NCI-H69 (cell line): ENCODE data around the gene SPCS3.
A peak's percentile ranks its signal among the peaks of the same experiment; 100 is the strongest.
"Not testable (repeated sequence)": the region's sequence is repeated elsewhere in the genome, so short reads cannot be mapped to it uniquely, and the experiment has no call there.

Experiments used
- DNase-seq: peaks from one replicate; lab custom pipeline; 2025; lab: John Stamatoyannopoulos, UW

The SPCS3 gene

GRCh38 chr4:176346836-176347235, 27.1 kb downstream of the SPCS3 start:
- DNase-seq = not testable (repeated sequence)

DNA sequence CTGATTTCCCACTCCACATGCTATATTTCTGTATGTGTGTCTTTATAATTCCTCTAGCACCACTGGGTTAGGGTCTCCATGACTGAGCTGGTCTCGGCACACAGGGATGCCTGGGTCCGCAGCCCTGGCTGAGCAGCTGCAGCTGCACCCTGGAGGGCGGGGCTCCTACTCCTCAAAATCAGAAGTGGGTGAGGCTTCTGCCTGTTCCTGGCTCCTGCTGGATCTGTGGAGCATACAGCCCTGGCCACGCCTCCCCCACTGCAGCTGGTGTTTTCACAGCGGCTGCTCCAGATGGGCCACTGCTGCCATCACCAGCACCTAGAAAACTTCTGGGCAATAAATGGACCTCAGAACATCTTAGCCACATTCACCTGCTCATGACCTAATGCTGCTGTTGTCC, 30.9 kb downstream of the SPCS3 start:
- no peak for DNase-seq

GRCh38 chr4:176354884-176355283, 35.1 kb downstream of the SPCS3 start:
- DNase-seq = no peak

DNA sequence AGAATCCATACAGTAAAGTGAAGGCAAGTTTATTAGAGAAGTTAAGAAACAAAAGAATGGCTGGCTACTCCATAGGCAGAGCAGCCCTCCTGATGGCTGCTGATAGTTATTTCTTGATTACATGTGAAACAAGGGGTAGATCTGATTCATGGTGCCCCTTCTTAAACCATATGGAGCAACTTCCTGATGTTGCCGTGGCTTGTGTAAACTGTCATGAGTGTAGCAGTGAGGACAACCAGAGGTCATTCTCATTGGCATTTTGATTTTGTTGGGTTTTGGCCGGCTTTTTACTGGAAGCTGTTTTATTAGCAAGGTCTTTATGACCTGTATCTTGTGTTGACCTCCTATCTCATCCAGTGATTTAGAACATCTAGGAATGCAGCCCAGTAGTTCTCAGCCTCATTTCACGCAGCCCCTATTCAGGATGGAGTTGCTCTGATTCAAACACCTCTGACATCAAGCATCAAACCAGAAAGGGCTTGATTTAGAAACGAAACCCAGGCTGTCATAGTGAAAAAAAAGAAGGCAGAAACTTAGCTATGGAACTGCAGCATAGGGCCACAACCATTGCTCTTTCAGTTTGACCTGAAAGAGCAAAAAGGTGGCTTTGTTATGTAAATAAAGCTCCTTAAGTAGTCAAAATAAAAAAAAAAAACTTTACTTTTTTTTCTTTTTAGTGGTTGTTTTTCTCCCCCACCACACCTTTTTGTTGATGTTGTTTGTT, 37.8 kb downstream of the SPCS3 start:
- no peak for DNase-seq

DNA sequence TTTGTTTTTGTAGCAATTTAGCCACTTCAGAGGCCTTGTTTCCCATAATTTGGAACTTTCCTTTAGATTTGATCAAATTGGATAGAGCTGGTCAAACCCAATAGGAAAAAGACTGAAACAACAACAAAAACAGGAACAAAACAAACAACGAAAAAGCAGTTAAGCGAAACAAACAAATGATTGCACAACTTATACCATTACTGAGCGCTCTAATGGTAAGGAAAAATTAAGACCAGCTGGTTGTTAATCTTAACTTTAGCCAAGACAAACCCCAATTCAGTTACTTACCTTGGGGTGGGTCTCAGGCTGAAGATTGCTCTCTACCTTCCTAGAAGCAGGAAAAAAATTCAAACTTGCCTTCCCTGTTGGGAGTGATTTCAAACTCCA, 38.3 kb downstream of the SPCS3 start:
- DNase-seq = no peak

DNA sequence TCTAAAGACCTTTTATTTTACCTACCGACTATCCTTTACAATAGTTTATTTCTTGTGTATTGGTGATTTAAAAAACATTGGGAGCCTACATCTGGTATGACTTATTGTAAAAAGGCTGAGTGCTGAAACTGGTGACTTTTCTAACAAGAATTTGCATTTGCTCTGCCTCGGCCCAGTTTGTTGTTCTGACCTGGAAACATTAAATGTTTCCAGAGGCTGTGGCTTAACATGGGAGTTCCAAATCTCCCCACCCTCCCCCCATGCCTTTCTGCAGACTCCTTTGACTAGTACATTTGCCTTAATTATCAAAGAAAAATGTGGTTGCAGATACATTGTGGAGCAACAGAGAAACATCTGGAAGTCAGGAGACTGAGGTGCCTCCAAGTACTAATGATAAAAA, 39.8 kb downstream of the SPCS3 start:
- no peak for DNase-seq

DNA sequence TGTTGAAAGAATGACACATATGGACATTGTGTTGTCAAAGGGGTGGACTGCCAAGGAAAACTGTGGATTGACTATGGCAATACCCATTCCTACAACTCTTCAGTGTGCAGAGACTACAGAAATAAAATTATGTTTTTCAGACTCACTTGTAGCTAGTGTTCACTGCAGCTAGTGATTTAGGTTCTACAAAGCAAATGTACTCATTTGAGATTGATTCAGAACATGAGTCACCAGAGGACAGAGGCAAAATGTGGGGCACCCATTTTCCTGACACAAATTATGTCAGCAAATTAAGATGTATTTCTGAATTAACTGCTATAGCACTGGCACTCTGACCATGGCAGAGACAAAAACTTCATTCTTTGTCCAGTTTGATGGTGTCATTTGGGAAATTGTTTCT, 40.7 kb downstream of the SPCS3 start:
- DNase-seq = no peak

DNA sequence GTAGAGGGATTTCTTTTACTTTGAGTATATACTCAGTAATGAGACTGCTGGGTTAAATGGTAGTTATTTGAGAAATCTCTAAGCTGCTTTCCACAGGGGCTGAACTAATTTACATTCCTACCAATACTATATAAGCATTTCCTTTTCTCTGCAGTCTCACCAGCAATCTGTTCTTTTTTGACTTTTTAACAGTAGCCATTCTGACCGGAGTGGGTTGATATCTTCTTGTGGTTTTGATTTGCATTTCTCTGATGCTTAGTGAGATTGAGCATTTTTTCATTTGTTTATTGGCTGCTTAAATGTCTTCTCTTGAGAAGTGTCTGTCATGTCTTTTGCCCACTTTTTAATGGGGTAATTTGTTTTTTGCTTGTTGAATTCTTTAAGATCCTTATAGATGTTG, 43.3 kb downstream of the SPCS3 start:
- DNase-seq = no peak

GRCh38 chr4:176367771-176368465, 48.2 kb downstream of the SPCS3 start:
- DNase-seq = no peak

DNA sequence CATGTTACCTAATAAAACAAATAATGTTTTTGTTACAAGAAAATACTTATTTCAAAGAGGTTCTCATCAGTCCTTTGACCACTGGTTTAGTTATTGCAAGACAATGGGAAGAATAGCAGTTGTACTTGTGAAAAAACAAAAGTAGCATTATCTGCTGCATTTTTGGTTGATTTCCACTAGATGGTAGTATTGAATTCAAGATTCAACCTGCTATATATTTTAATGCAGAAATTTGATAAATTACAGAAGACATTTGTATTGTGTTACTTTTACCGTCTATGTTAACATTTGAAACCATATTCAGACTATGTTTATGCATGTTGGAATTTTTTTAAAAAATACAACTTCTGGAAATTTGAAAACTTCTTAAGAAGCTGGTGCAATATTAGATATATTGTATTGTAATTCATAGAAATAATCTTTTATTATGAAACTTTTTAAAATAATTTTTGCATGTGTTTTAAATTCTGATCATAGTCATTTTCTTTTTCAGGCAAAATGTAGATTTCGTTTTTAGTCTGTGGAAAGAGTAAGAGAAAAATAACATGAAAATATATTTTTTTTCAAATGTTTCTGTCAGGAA, 56.4 kb downstream of the SPCS3 start:
- peak; percentile 35 for DNase-seq

DNA sequence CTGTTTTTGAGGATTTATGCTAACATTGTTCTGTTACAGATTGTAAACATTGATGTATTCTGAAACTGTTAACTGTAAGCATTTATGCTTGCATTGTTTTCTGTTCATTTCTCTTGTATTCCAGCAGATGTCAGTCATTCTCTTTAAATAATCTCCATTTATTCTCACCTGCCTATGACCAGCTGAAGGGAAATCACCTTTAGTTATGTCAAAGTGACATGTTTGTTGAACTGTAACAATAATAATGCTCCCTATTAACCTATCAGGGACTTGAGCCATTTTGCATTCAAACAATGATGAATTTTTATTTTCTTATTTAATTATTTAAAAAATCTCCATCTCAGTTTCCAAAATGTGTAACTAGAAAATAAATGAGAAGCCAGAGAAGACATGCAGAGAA, 58.0 kb downstream of the SPCS3 start:
- DNase-seq = peak; percentile 49

GRCh38 chr4:176380352-176381157, 60.8 kb downstream of the SPCS3 start:
- DNase-seq = peak; percentile 25
